ENCODE data around the gene CDH12.
A peak's percentile ranks its signal among the peaks of the same experiment; 100 is the strongest.

CDH12 gene

GRCh38 chr5:21810737-21811316 is 1042.3 kb downstream of the CDH12 start:
- intact Hi-C loops (cut with DNase I; ENCODE audit: low total_unique reads) = no loop called here
- DNase-seq = no peak
- H3K36me3 ChIP-seq = no peaks in the 10 kb centered on the region
- no peaks in the 10 kb centered on the region for H3K9me3 ChIP-seq
- no peak overlapping the region for H3K4me3 ChIP-seq
- TF ChIP-seq, protein P1, sequence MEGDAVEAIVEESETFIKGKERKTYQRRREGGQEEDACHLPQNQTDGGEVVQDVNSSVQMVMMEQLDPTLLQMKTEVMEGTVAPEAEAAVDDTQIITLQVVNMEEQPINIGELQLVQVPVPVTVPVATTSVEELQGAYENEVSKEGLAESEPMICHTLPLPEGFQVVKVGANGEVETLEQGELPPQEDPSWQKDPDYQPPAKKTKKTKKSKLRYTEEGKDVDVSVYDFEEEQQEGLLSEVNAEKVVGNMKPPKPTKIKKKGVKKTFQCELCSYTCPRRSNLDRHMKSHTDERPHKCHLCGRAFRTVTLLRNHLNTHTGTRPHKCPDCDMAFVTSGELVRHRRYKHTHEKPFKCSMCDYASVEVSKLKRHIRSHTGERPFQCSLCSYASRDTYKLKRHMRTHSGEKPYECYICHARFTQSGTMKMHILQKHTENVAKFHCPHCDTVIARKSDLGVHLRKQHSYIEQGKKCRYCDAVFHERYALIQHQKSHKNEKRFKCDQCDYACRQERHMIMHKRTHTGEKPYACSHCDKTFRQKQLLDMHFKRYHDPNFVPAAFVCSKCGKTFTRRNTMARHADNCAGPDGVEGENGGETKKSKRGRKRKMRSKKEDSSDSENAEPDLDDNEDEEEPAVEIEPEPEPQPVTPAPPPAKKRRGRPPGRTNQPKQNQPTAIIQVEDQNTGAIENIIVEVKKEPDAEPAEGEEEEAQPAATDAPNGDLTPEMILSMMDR (IDR thresholded peaks at IDR 0.05) = peak; percentile 6 to 18
- H3K27ac ChIP-seq = no peak overlapping the region
- H3K27me3 ChIP-seq = no peaks in the 10 kb centered on the region
- no peaks in the 10 kb centered on the region for H3K4me1 ChIP-seq

DNA sequence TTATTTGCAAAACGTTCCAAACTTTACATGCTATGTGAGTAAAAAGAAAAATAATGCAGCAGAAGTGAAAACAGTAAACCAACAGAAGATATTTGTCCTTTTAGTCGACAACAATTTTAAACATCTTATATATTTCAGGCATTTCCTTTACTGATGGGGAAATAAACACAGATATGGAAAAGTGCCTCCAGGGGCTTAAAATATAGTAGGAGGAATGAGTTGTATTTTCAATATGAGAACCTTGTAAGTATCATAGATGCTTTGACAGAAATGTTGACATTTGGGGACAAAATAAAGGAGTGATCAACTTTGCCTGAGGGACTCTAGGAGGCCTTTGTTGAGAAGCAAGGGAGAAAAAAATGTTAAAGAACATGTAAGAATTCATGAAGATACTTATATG is 1043.5 kb downstream of the CDH12 start:
- intact Hi-C loops (cut with DNase I; ENCODE audit: low total_unique reads) = no loop called here
- DNase-seq = no peak
- H3K9me3 ChIP-seq = no peaks in the 10 kb centered on the region
- no peaks in the 10 kb centered on the region for H3K27me3 ChIP-seq
- no peaks in the 10 kb centered on the region for H3K4me1 ChIP-seq
- no peak overlapping the region for H3K27ac ChIP-seq
- no peaks in the 10 kb centered on the region for H3K36me3 ChIP-seq
- TF ChIP-seq, protein P1 (IDR thresholded peaks at IDR 0.05) = no peak
- no peak overlapping the region for H3K4me3 ChIP-seq

DNA sequence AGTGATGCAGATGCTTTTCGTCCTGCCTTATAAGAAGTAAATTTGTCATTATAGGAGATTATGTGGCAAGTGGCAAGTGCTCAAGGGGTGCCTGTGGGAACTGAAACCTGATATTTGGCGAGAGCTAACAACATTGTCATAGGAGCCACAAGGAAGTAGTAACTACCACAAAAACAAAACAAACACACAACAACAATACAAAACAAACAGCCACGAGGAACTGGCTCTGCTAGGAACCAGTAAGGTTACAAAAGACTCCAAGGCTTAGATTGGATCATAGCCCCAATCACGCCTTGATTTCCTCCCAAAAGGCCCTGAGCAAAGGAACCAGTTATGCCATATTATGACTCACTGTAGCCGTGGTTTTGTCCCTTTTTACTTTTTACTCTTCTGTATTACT is 1045.2 kb downstream of the CDH12 start:
- Histone ChIP-seq H3K36me3 (no peaks in the 10 kb centered on the region), H3K27ac (no peak overlapping the region), H3K4me1 (no peaks in the 10 kb centered on the region), H3K4me3 (no peak overlapping the region), H3K9me3 (no peaks in the 10 kb centered on the region), H3K27me3 (no peaks in the 10 kb centered on the region)
- TF ChIP-seq, protein P1 (IDR thresholded peaks at IDR 0.05) = no peak
- no peak for DNase-seq
- intact Hi-C loops (cut with DNase I; ENCODE audit: low total_unique reads) = no loop called here

DNA sequence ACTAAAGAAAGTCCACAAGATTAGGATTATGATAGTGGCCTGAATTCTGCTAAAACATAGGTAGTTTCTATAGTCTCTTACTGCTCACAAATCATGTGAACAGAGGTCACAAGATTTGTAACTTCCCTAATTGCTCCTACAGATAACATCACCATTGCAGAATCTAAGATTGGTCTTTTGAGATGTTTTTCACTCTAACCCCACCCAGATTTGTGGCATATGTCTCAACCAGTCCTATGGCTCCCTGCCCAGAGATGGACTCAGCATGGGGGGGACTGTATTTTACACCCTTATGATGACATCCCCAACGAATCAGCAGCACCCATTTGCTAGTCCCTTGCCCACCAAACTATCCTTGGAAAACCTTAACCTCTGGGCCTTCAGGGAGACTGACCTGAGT is 1046.2 kb downstream of the CDH12 start:
- H3K27me3 ChIP-seq = no peaks in the 10 kb centered on the region
- TF ChIP-seq, protein P1 (IDR thresholded peaks at IDR 0.05) = no peak
- no peak overlapping the region for H3K27ac ChIP-seq
- intact Hi-C loops (cut with DNase I; ENCODE audit: low total_unique reads) = no loop called here
- H3K36me3 ChIP-seq = no peaks in the 10 kb centered on the region
- no peaks in the 10 kb centered on the region for H3K9me3 ChIP-seq
- no peak overlapping the region for H3K4me3 ChIP-seq
- DNase-seq = no peak
- no peaks in the 10 kb centered on the region for H3K4me1 ChIP-seq

GRCh38 chr5:21806271-21806670 is 1046.9 kb downstream of the CDH12 start:
- Histone ChIP-seq H3K36me3 (no peaks in the 10 kb centered on the region), H3K4me3 (no peak overlapping the region), H3K27me3 (no peaks in the 10 kb centered on the region), H3K4me1 (no peaks in the 10 kb centered on the region), H3K9me3 (no peaks in the 10 kb centered on the region), H3K27ac (no peak overlapping the region)
- TF ChIP-seq, protein P1 (IDR thresholded peaks at IDR 0.05) = no peak
- intact Hi-C loops (cut with DNase I; ENCODE audit: low total_unique reads) = no loop called here
- DNase-seq = no peak

All from tibial artery (tissue), 4 donors.